Measurements from ENCODE around the gene NAGS.
A peak's percentile ranks its signal among the peaks of the same experiment; 100 is the strongest.
"Not testable (repeated sequence)": the region's sequence is repeated elsewhere in the genome, so short reads cannot be mapped to it uniquely, and the experiment has no call there.

The NAGS gene

GRCh38 chr17:44006598-44007345 lies 2.4 kb downstream of the NAGS start:
- peak; percentile 91 for DNase-seq (ENCODE audit: low read depth)

- DNase-seq (ENCODE audit: low read depth), result no peak
Observed at GRCh38 chr17:44007346-44008204, 3.2 kb downstream of the NAGS start.

GRCh38 chr17:44008205-44008909 lies 3.9 kb downstream of the NAGS start:
- DNase-seq (ENCODE audit: low read depth), result no peak

- no peak for DNase-seq (ENCODE audit: low read depth)
Observed at GRCh38 chr17:44010966-44011647, 6.7 kb downstream of the NAGS start.

- no peak for DNase-seq (ENCODE audit: low read depth)
Observed at GRCh38 chr17:44011876-44012275, 7.5 kb downstream of the NAGS start.

GRCh38 chr17:44012391-44012790 lies 8.0 kb downstream of the NAGS start:
- no peak for DNase-seq (ENCODE audit: low read depth)

GRCh38 chr17:44012874-44013273 lies 8.5 kb downstream of the NAGS start:
- no peak for DNase-seq (ENCODE audit: low read depth)

- DNase-seq (ENCODE audit: low read depth), result no peak
Observed at GRCh38 chr17:44014133-44014436, 9.7 kb downstream of the NAGS start.

GRCh38 chr17:44014437-44015172 lies 10.2 kb downstream of the NAGS start, which contains the start of gene TMEM101:
Gene TMEM101 (minus strand): TSS chr17:44014963. CDS start chr17:44014952, 11 bp downstream.
- peak; percentile 54 for DNase-seq (ENCODE audit: low read depth)

GRCh38 chr17:44021227-44021626 lies 16.8 kb downstream of the NAGS start:
- DNase-seq (ENCODE audit: low read depth), result not testable (repeated sequence)

GRCh38 chr17:44022246-44022645 lies 17.8 kb downstream of the NAGS start:
- no peak for DNase-seq (ENCODE audit: low read depth)

GRCh38 chr17:44023545-44024270 lies 19.3 kb downstream of the NAGS start:
- no peak for DNase-seq (ENCODE audit: low read depth)

- no peak for DNase-seq (ENCODE audit: low read depth)
Observed at GRCh38 chr17:44024271-44024663, 19.8 kb downstream of the NAGS start.

- DNase-seq (ENCODE audit: low read depth), result no peak
Observed at GRCh38 chr17:44024853-44025252, 20.4 kb downstream of the NAGS start.

- DNase-seq (ENCODE audit: low read depth), result no peak
Observed at GRCh38 chr17:44029736-44030135, 25.3 kb downstream of the NAGS start.

GRCh38 chr17:44030482-44030881 lies 26.1 kb downstream of the NAGS start:
- no peak for DNase-seq (ENCODE audit: low read depth)

GRCh38 chr17:44033861-44034408 lies 29.5 kb downstream of the NAGS start:
- no peak for DNase-seq (ENCODE audit: low read depth)

GRCh38 chr17:44034688-44035087 lies 30.3 kb downstream of the NAGS start:
- not testable (repeated sequence) for DNase-seq (ENCODE audit: low read depth)

GRCh38 chr17:44037471-44037870 lies 33.0 kb downstream of the NAGS start:
- no peak for DNase-seq (ENCODE audit: low read depth)

- no peak for DNase-seq (ENCODE audit: low read depth)
Observed at GRCh38 chr17:44038604-44039011, 34.2 kb downstream of the NAGS start.

Data from stimulated activated CD8-positive, alpha-beta memory T cell treated with anti-CD3 and anti-CD28 coated beads, Interleukin-15, amount 100 ng/mL, for 24 hours (primary cell).